Tibial artery (tissue), 4 donors: ENCODE data around the gene FPR1.
A peak's percentile ranks its signal among the peaks of the same experiment; 100 is the strongest.

ENCODE experiments used
- DNase-seq, 2 donors: peaks; one replicate each; pipeline ENCODE4 v3.0.0-alpha.2; 2019
- H3K27ac ChIP-seq, 2 donors: fragments of 200-600 bp; sonication (generic) in 1 of 2; 1 replicate in 1 of 2; 2 replicates in 1 of 2; pipeline ENCODE4 v1.5.1; 2018 to 2019; ENCODE audit warnings: mild to moderate bottlenecking in 1 of 2
- H3K27me3 ChIP-seq, 2 donors: fragments of 200-600 bp; sonication (generic) in 1 of 2; one replicate each; pipeline versions ENCODE4 v1.5.1 to v1.6.0; 2016 to 2019
- H3K36me3 ChIP-seq, 3 donors: fragments of 200-600 bp; sonication (generic) in 2 of 3; one replicate each; pipeline ENCODE4 v1.5.1; 2016 to 2019; ENCODE audit warnings: mild to moderate bottlenecking in 2 of 3
- H3K4me1 ChIP-seq, 4 donors: fragments of 200-600 bp; sonication (generic) in 2 of 4; 1 replicate in 3 of 4; 2 replicates in 1 of 4; pipeline ENCODE4 v1.5.1; 2016 to 2019
- H3K4me3 ChIP-seq, 2 donors: fragments of 200-600 bp; sonication (generic) in 1 of 2; 1 replicate in 1 of 2; 2 replicates in 1 of 2; pipeline ENCODE4 v1.5.1; 2018 to 2019; ENCODE audit warnings: mild to moderate bottlenecking in 2 of 2
- H3K9me3 ChIP-seq, 3 donors: fragments of 200-600 bp; sonication (generic) in 1 of 3; one replicate each; pipeline ENCODE4 v1.5.1; 2016 to 2019
- CTCF ChIP-seq, 2 experiments: fragments of 200-600 bp in 1 of 2; fragments of 450-650 bp in 1 of 2; IDR thresholded peaks; one replicate each; pipeline ENCODE4 v1.5.1; 2017 to 2019; ENCODE audit warnings: antibody characterized with exemption in 2 of 2, mild to moderate bottlenecking in 1 of 2, moderate library complexity in 1 of 2
- intact Hi-C: fragments of 100-400 bp; cut with DNase I; formaldehyde crosslinking; loops from one replicate; pipeline ENCODE4 v1.15.0; 2023; ENCODE audit warnings: low total_unique reads

Gene FPR1

GRCh38 chr19:51754770-51755169, 3.1 kb upstream of the FPR1 start:
- Histone ChIP-seq H3K27me3 (no peaks in the 10 kb centered on the region), H3K4me1 (no peaks in the 10 kb centered on the region), H3K27ac (no peak overlapping the region), H3K36me3 (no peaks in the 10 kb centered on the region), H3K9me3 (no peaks in the 10 kb centered on the region), H3K4me3 (no peak overlapping the region)
- TF ChIP-seq CTCF (IDR thresholded peaks at IDR 0.05) = no peak
- DNase-seq = no peak
- intact Hi-C loops = no loop called here

- no peak overlapping the region for H3K27ac ChIP-seq
- TF ChIP-seq CTCF (IDR thresholded peaks at IDR 0.05) = no peak
- H3K9me3 ChIP-seq = no peaks in the 10 kb centered on the region
- DNase-seq = no peak
- intact Hi-C loops = no loop called here
- H3K4me3 ChIP-seq = no peak overlapping the region
- no peaks in the 10 kb centered on the region for H3K4me1 ChIP-seq
- no peaks in the 10 kb centered on the region for H3K27me3 ChIP-seq
- H3K36me3 ChIP-seq = no peaks in the 10 kb centered on the region
Measured at GRCh38 chr19:51754109-51754508, 2.4 kb upstream of the FPR1 start.

GRCh38 chr19:51750400-51751094, 1.1 kb downstream of the FPR1 start:
- TF ChIP-seq CTCF (IDR thresholded peaks at IDR 0.05) = no peak
- intact Hi-C loops = no loop called here
- no peaks in the 10 kb centered on the region for H3K4me1 ChIP-seq
- no peaks in the 10 kb centered on the region for H3K36me3 ChIP-seq
- H3K27me3 ChIP-seq = peaks cover 0 to 7% of the 10 kb centered on the region in 2 donors
- H3K27ac ChIP-seq = no peak overlapping the region
- H3K9me3 ChIP-seq = no peaks in the 10 kb centered on the region
- H3K4me3 ChIP-seq = peak overlapping the region; percentile 22 to 23
- no peak for DNase-seq

GRCh38 chr19:51749979-51750378, 1.7 kb downstream of the FPR1 start:
- TF ChIP-seq CTCF (IDR thresholded peaks at IDR 0.05) = no peak
- Histone ChIP-seq H3K4me3 (no peak overlapping the region), H3K27me3 (peaks cover 0 to 7% of the 10 kb centered on the region in 2 donors), H3K4me1 (no peaks in the 10 kb centered on the region), H3K27ac (no peak overlapping the region), H3K9me3 (no peaks in the 10 kb centered on the region), H3K36me3 (no peaks in the 10 kb centered on the region)
- intact Hi-C loops = no loop called here
- no peak for DNase-seq

GRCh38 chr19:51746731-51747130, 4.9 kb downstream of the FPR1 start:
- no peaks in the 10 kb centered on the region for H3K4me1 ChIP-seq
- no peak for DNase-seq
- peaks cover 0 to 7% of the 10 kb centered on the region in 2 donors for H3K27me3 ChIP-seq
- no peaks in the 10 kb centered on the region for H3K9me3 ChIP-seq
- no peaks in the 10 kb centered on the region for H3K36me3 ChIP-seq
- intact Hi-C loops = no loop called here
- no peak overlapping the region for H3K4me3 ChIP-seq
- no peak for TF ChIP-seq CTCF (IDR thresholded peaks at IDR 0.05)
- no peak overlapping the region for H3K27ac ChIP-seq

GRCh38 chr19:51743405-51743804, 8.3 kb downstream of the FPR1 start:
- no peak for TF ChIP-seq CTCF (IDR thresholded peaks at IDR 0.05)
- no peak overlapping the region for H3K4me3 ChIP-seq
- no peak overlapping the region for H3K27ac ChIP-seq
- H3K27me3 ChIP-seq = peaks cover 0 to 19% of the 10 kb centered on the region in 2 donors
- H3K4me1 ChIP-seq = no peaks in the 10 kb centered on the region
- H3K36me3 ChIP-seq = no peaks in the 10 kb centered on the region
- no peak for DNase-seq
- H3K9me3 ChIP-seq = no peaks in the 10 kb centered on the region
- intact Hi-C loops = no loop called here
